Stimulated activated CD8-positive, alpha-beta memory T cell treated with anti-CD3 and anti-CD28 coated beads, Interleukin-15, amount 100 ng/mL, for 24 hours (primary cell): ENCODE results near the gene SPON2.
A peak's percentile ranks its signal among the peaks of the same experiment; 100 is the strongest.
"Not testable (repeated sequence)": the region's sequence is repeated elsewhere in the genome, so short reads cannot be mapped to it uniquely, and the experiment has no call there.

Experiments
- DNase-seq: peaks from one replicate; pipeline ENCODE4 v3.0.0-alpha.2; 2020; ENCODE audit warnings: low read depth

SPON2 gene

GRCh38 chr4:1151541-1151940 lies 20.8 kb downstream of the SPON2 start:
- DNase-seq, result no peak

- DNase-seq, result no peak
Observed at GRCh38 chr4:1150875-1151274, 21.5 kb downstream of the SPON2 start.

- DNase-seq, result no peak
Observed at GRCh38 chr4:1139860-1140259, 32.5 kb downstream of the SPON2 start.

- no peak for DNase-seq
Observed at GRCh38 chr4:1137850-1138249, 34.5 kb downstream of the SPON2 start.

- DNase-seq, result no peak
Observed at GRCh38 chr4:1137063-1137776, 35.2 kb downstream of the SPON2 start.

- no peak for DNase-seq
Observed at GRCh38 chr4:1136048-1136447, 36.3 kb downstream of the SPON2 start.

GRCh38 chr4:1133033-1133432 lies 39.4 kb downstream of the SPON2 start:
- no peak for DNase-seq

GRCh38 chr4:1130316-1131186 lies 41.8 kb downstream of the SPON2 start:
- DNase-seq, result peak; percentile 33

GRCh38 chr4:1126506-1126905 lies 45.9 kb downstream of the SPON2 start:
- no peak for DNase-seq

GRCh38 chr4:1125466-1125865 lies 46.9 kb downstream of the SPON2 start:
- DNase-seq, result not testable (repeated sequence)

- no peak for DNase-seq
Observed at GRCh38 chr4:1124818-1125217, 47.6 kb downstream of the SPON2 start.

- DNase-seq, result no peak
Observed at GRCh38 chr4:1122505-1122904, 49.9 kb downstream of the SPON2 start.
